ENCODE results near the gene CDX2. TPM values are rescaled to one million over a fixed set of nuclear protein-coding genes. Genes with fewer than 3 reads are reported as not detected.

Gene CDX2
- total RNA-seq, 4 donors from 2014 or later: 119 to 199 (median 136) TPM

- Histone ChIP-seq H3K27ac (no peak overlapping the region), H3K4me1 (peaks cover 5 to 45% (median 38%) of the 10 kb centered on the region in 4 donors), H3K9me3 (no peaks in the 10 kb centered on the region), H3K27me3 (peaks cover 100% of the 10 kb centered on the region), H3K36me3 (no peaks in the 10 kb centered on the region), H3K4me3 (no peak overlapping the region)
- no peak for DNase-seq
- in situ Hi-C loops (cut with MboI; ENCODE audit: low pct_ligation_motif_present in 1 of 4, low pct_unique_long_range_greater_than_20kb in 1 of 4, low sequenced_read_pairs in 3 of 4) (no loop called here), intact Hi-C loops (cut with DNase I; ENCODE audit: low total_unique reads) (no loop called here)
- TF ChIP-seq EP300 (IDR thresholded peaks at IDR 0.05; ENCODE audit: low read depth): no peak
- TF ChIP-seq, protein P1, sequence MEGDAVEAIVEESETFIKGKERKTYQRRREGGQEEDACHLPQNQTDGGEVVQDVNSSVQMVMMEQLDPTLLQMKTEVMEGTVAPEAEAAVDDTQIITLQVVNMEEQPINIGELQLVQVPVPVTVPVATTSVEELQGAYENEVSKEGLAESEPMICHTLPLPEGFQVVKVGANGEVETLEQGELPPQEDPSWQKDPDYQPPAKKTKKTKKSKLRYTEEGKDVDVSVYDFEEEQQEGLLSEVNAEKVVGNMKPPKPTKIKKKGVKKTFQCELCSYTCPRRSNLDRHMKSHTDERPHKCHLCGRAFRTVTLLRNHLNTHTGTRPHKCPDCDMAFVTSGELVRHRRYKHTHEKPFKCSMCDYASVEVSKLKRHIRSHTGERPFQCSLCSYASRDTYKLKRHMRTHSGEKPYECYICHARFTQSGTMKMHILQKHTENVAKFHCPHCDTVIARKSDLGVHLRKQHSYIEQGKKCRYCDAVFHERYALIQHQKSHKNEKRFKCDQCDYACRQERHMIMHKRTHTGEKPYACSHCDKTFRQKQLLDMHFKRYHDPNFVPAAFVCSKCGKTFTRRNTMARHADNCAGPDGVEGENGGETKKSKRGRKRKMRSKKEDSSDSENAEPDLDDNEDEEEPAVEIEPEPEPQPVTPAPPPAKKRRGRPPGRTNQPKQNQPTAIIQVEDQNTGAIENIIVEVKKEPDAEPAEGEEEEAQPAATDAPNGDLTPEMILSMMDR (IDR thresholded peaks at IDR 0.05): no peak
- TF ChIP-seq POLR2A (IDR thresholded peaks at IDR 0.05): no peak
- no peak for TF ChIP-seq POLR2AphosphoS5 (IDR thresholded peaks at IDR 0.05)
- WGBS, 2 donors (ENCODE audit: low coverage in 1 of 2): 17 to 37% methylated on average over 9 to 46 of the region's 46 CpGs
Observed at GRCh38 chr13:27918041-27918917, 50.8 kb downstream of the CDX2 start.

DNA sequence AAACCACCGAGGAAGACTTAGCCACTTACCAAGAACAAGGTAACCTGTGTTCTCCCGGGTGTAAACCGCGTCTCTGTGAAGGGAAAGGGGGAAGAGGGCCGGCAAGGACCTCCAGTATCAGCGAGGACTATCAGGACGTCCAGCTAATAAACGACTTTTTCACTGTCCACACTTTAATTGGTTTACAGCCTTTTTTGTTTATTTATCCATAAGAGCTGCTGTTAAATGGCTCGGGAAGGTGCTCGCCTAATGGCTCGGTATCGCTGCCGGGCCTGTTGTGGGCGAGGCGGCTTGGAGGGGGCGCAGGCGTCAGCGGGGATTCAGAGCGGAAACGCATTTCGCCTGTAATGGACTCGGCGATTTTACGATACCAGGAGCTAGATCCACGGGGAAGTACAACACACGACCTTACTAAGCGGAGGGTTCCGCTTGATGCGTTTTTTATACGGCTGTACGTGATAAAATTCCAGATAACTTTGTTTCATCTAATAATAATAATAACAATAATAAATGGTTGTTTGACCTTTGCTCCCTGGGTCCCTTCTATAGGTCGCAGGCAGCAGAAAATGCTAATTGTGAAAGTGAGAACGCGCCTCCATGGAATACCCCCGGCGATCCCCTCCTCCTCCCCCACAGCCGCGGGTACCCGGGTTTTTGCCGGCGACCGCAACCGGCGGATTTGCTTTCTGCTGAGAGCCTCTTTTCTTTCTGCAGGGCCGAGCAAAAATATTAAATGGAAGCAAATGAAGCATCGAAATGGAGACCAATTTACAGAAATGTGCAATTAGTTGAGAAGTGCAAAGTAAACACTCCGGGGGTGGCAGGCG, 51.8 kb downstream of the CDX2 start:
- Histone ChIP-seq H3K36me3 (no peaks in the 10 kb centered on the region), H3K27me3 (peaks cover 100% of the 10 kb centered on the region), H3K9me3 (no peaks in the 10 kb centered on the region), H3K4me3 (peak overlapping the region in 1 of 4 donors; percentile 17), H3K27ac (no peak overlapping the region), H3K4me1 (peaks cover 5 to 45% (median 38%) of the 10 kb centered on the region in 4 donors)
- TF ChIP-seq, protein P1 (IDR thresholded peaks at IDR 0.05): no peak
- TF ChIP-seq EP300 (IDR thresholded peaks at IDR 0.05; ENCODE audit: low read depth) (no peak), POLR2A (IDR thresholded peaks at IDR 0.05) (no peak), POLR2AphosphoS5 (IDR thresholded peaks at IDR 0.05) (no peak)
- no peak for DNase-seq
- intact Hi-C loops (cut with DNase I; ENCODE audit: low total_unique reads): no loop called here
- in situ Hi-C loops (cut with MboI; ENCODE audit: low pct_ligation_motif_present in 1 of 4, low pct_unique_long_range_greater_than_20kb in 1 of 4, low sequenced_read_pairs in 3 of 4): no loop called here
- WGBS, 2 donors (ENCODE audit: low coverage in 1 of 2): 6% methylated on average over 23 to 48 of the region's 48 CpGs

DNA sequence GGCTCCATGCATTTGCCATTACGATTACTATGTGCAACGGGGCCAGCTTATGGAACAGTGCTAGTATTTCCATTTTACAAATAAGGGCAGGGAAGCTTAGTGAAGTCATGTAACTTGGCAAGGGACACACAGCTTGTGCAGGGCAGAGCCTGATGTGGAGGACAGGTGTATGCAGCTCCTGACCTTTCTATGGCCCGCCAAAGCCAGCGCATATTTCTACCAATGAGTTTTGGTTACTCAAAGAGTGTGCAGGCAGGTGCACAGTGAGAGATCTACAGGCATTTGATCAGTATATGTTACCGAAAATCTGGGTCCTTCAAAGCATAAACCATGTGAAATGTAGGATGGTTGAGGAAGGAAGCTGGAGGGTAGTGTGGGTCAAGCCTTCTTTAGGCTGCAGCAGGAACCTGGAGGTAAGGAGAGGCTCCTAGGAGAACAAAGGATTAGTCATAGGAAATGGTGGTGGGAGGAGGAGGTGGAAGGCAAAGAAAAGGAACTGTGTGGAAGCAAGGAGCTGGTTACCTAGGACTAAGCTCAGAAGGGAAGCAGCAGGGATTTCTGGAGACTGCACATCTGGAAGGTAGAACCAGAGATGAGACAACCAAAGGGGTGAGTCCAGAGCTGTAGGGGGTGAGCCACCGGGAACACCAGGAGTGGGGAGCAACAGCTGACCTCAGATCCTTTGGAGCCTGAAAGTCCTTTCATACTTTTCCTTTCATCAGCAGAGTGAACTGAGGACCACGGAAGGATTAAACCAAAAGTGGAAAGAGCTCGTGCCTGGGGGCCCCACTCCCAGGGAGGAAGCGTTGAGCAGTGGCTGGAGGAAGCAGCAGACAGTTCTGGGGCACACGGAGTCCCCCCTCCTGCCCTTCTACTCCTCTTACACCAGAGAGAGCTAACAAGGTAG, 53.6 kb downstream of the CDX2 start:
- Histone ChIP-seq H3K27me3 (peaks cover 97% of the 10 kb centered on the region), H3K27ac (no peak overlapping the region)
- WGBS, 2 donors (ENCODE audit: low coverage in 1 of 2): 46 to 53% methylated on average over 6 to 10 of the region's 10 CpGs

GRCh38 chr13:27913160-27913559, 56.0 kb downstream of the CDX2 start:
- no peak for DNase-seq
- Histone ChIP-seq H3K9me3 (no peaks in the 10 kb centered on the region), H3K36me3 (no peaks in the 10 kb centered on the region), H3K27me3 (peaks cover 96% of the 10 kb centered on the region), H3K27ac (no peak overlapping the region), H3K4me3 (no peak overlapping the region), H3K4me1 (peaks cover 5 to 13% (median 12%) of the 10 kb centered on the region in 4 donors)
- 50 to 61% methylated on average over 1 of the region's 1 CpG for WGBS, 2 donors (ENCODE audit: low coverage in 1 of 2)
- in situ Hi-C loops (cut with MboI; ENCODE audit: low pct_ligation_motif_present in 1 of 4, low pct_unique_long_range_greater_than_20kb in 1 of 4, low sequenced_read_pairs in 3 of 4) (no loop called here), intact Hi-C loops (cut with DNase I; ENCODE audit: low total_unique reads) (no loop called here)
- no peak for TF ChIP-seq POLR2AphosphoS5 (IDR thresholded peaks at IDR 0.05)
- no peak for TF ChIP-seq POLR2A (IDR thresholded peaks at IDR 0.05)
- TF ChIP-seq, protein P1 (IDR thresholded peaks at IDR 0.05): no peak
- TF ChIP-seq EP300 (IDR thresholded peaks at IDR 0.05; ENCODE audit: low read depth): no peak

More for the DNA sequence above, 53.6 kb downstream of the CDX2 start:
- in situ Hi-C loops (cut with MboI; ENCODE audit: low pct_ligation_motif_present in 1 of 4, low pct_unique_long_range_greater_than_20kb in 1 of 4, low sequenced_read_pairs in 3 of 4): no loop called here
- Histone ChIP-seq H3K4me3 (no peak overlapping the region), H3K4me1 (peaks cover 5 to 28% (median 24%) of the 10 kb centered on the region in 4 donors), H3K9me3 (no peaks in the 10 kb centered on the region), H3K36me3 (no peaks in the 10 kb centered on the region)
- intact Hi-C loops (cut with DNase I; ENCODE audit: low total_unique reads): no loop called here
- TF ChIP-seq POLR2AphosphoS5 (IDR thresholded peaks at IDR 0.05): no peak
- TF ChIP-seq EP300 (IDR thresholded peaks at IDR 0.05; ENCODE audit: low read depth): no peak
- no peak for DNase-seq
